HepG2 (cell line): ENCODE results near the gene HSF2BP. TPM values are rescaled to one million over a fixed set of nuclear protein-coding genes. Genes with fewer than 3 reads are reported as not detected.

Experiments
- ATAC-seq: fragments of 200-7000 bp; cut with Tn5 transposase; 3 replicates; pipeline ENCODE4 v1.9.1; 2020; ENCODE audit warnings: mild to moderate bottlenecking, moderate library complexity
- BruUV-seq: library from RNA; stranded (reverse); fragments of 400-500 nt; replicated peaks from 2 replicates; lab custom pipeline; 2021; lab: Mats Ljungman, UMichigan
- CTCF ChIA-PET: fragments of 300-600 bp; formaldehyde crosslinking; extraction: SDS; loops from one replicate; lab custom pipeline; 2021; ENCODE audit warnings: low total read pairs, inconsistent platforms, low intra/inter-chr PET ratio; lab: Yijun Ruan, JAX
- POLR2A ChIA-PET: fragments of 350-600 bp; sonication (Branson Sonifier 250); formaldehyde crosslinking; loops from one replicate; lab custom pipeline; 2020; ENCODE audit warnings: antibody characterized with exemption, inconsistent platforms; lab: Yijun Ruan, JAX
- DNase-seq: peaks from one replicate; pipeline ENCODE4 v3.0.0-alpha.2; 2015; ENCODE audit warnings: low spot score
- FAIRE-seq: peaks from 3 replicates; lab custom pipeline; 2011; peaks lifted over from hg19 to GRCh38; lab: Jason Lieb, UNC
- H2AFZ ChIP-seq: one replicate; pipeline ENCODE4 v1.6.1; 2011; ENCODE audit warnings: low read length, inconsistent platforms
- H3K27ac ChIP-seq: fragments of 300-600 bp; 3 replicates; pipeline ENCODE4 v1.8.0; 2011; ENCODE audit warnings: mixed run types, mild to moderate bottlenecking, mixed read lengths, low read length, inconsistent platforms; ENCODE audit not compliant: insufficient read depth; ENCODE audit errors: extremely low read length
- H3K27me3 ChIP-seq, 2 experiments: fragments of 200-600 bp in 1 of 2; 2 replicates in 1 of 2; 3 replicates in 1 of 2; pipeline versions ENCODE4 v1.6.0 to v1.8.0; 2011; ENCODE audit warnings: low read length in 2 of 2, mild to moderate bottlenecking in 2 of 2, moderate library complexity in 2 of 2, inconsistent platforms in 1 of 2; ENCODE audit not compliant: insufficient read depth in 2 of 2, control insufficient read depth in 1 of 2
- H3K36me3 ChIP-seq, 2 experiments: fragments of 200-600 bp in 1 of 2; replicated peaks in 1 of 2; 2 replicates in 1 of 2; 3 replicates in 1 of 2; pipeline versions ENCODE4 v1.5.1 to v1.8.0; 2011; ENCODE audit warnings: low read length in 2 of 2, inconsistent platforms in 1 of 2; ENCODE audit not compliant: insufficient read depth in 2 of 2, control insufficient read depth in 1 of 2
- H3K4me1 ChIP-seq: 2 replicates; pipeline ENCODE4 v1.5.1; 2012; ENCODE audit warnings: low read length, inconsistent platforms; ENCODE audit not compliant: insufficient read depth
- H3K4me2 ChIP-seq: 2 replicates; pipeline ENCODE4 v1.6.0; 2011; ENCODE audit warnings: low read depth, low read length, inconsistent platforms
- H3K4me3 ChIP-seq, 3 experiments: fragments of 200-600 bp in 1 of 3; sonication (generic), shearing (Covaris generic) in 1 of 3; replicated peaks in 1 of 3; 2 replicates each; pipeline ENCODE4 v1.5.1; 2011 to 2016; ENCODE audit warnings: low read length in 3 of 3, inconsistent platforms in 2 of 3, low read depth in 2 of 3, mild to moderate bottlenecking in 2 of 3, control low read depth in 1 of 3, mixed read lengths in 1 of 3; ENCODE audit not compliant: insufficient read depth in 1 of 3
- H3K79me2 ChIP-seq: one replicate; pipeline ENCODE4 v1.6.1; 2011; ENCODE audit warnings: low read length, inconsistent platforms; ENCODE audit not compliant: insufficient read depth
- H3K9ac ChIP-seq: 2 replicates; pipeline ENCODE4 v1.6.0; 2011; ENCODE audit warnings: mild to moderate bottlenecking, low read depth, low read length, inconsistent platforms; ENCODE audit not compliant: insufficient read depth
- H3K9me3 ChIP-seq: 2 replicates; pipeline ENCODE4 v1.5.1; 2012; ENCODE audit warnings: mild to moderate bottlenecking, low read length
- H4K20me1 ChIP-seq: 2 replicates; pipeline ENCODE4 v1.6.0; 2011; ENCODE audit warnings: inconsistent platforms, mild to moderate bottlenecking, low read length, moderate library complexity; ENCODE audit not compliant: insufficient read depth
- GMEB2 ChIP-seq: IDR thresholded peaks from 2 replicates; pipeline ENCODE4 v1.6.1; 2016; ENCODE audit warnings: missing biosample characterization, missing genetic modification reagents, low read depth
- MBNL3 ChIP-seq: fragments of 250-450 bp; sonication (Bioruptor Pico); conservative IDR thresholded peaks from 2 replicates; pipeline ENCODE4 v1.8.0; 2022; ENCODE audit warnings: mild to moderate bottlenecking, inconsistent platforms
- PRMT3 ChIP-seq: sonication (generic); formaldehyde crosslinking; IDR thresholded peaks from 2 replicates; pipeline ENCODE4 v1.8.1; 2022; ENCODE audit warnings: low read depth, mild to moderate bottlenecking, moderate library complexity, missing genetic modification reagents, borderline replicate concordance
- RFX1 ChIP-seq: fragments of 450-650 bp; IDR thresholded peaks from 2 replicates; pipeline ENCODE4 v1.6.1; 2017
- TBX2 ChIP-seq: sonication (generic); formaldehyde crosslinking; IDR thresholded peaks from 2 replicates; pipeline ENCODE4 v1.5.0; 2020; ENCODE audit warnings: missing genetic modification reagents, mild to moderate bottlenecking, borderline replicate concordance
- TFDP2 ChIP-seq: sonication (generic); formaldehyde crosslinking; IDR thresholded peaks from 2 replicates; pipeline ENCODE4 v1.4.0; 2020; ENCODE audit warnings: missing genetic modification reagents
- ZHX1 ChIP-seq: sonication (generic); formaldehyde crosslinking; IDR thresholded peaks from 2 replicates; pipeline ENCODE4 v1.8.1; 2022; ENCODE audit warnings: low read depth, mild to moderate bottlenecking, missing genetic modification reagents
- ZNF318 ChIP-seq: sonication (generic); formaldehyde crosslinking; IDR thresholded peaks from 2 replicates; pipeline ENCODE4 v1.4.0; 2020; ENCODE audit warnings: mild to moderate bottlenecking, missing genetic modification reagents
- ZNF33B ChIP-seq: sonication (generic); formaldehyde crosslinking; IDR thresholded peaks from 2 replicates; pipeline ENCODE4 v1.5.1; 2020; ENCODE audit warnings: mild to moderate bottlenecking, missing genetic modification reagents
- ZNF614 ChIP-seq: IDR thresholded peaks from 2 replicates; pipeline ENCODE4 v1.6.1; 2018; ENCODE audit warnings: missing biosample characterization, missing genetic modification reagents, inconsistent platforms, borderline replicate concordance
- ZNF713 ChIP-seq: sonication (generic); formaldehyde crosslinking; IDR thresholded peaks from 2 replicates; pipeline ENCODE4 v1.4.0; 2020; ENCODE audit warnings: mild to moderate bottlenecking, missing genetic modification reagents
- whole genome bisulfite sequencing: methylation state at CpG from one replicate; pipeline ENCODE4 v1.1.6; 2017; ENCODE audit warnings: low lambda C conversion rate; 5-methylcytosine and 5-hydroxymethylcytosine counted together
- in situ Hi-C: cut with HindIII; loops from 2 replicates; pipeline ENCODE4 v1.10.0; 2017; ENCODE audit warnings: low pct_unique_long_range_greater_than_20kb; ENCODE audit not compliant: extremely low pct_ligation_motif_present
- intact Hi-C: fragments of 100-400 bp; cut with micrococcal nuclease; formaldehyde crosslinking; loops from one replicate; pipeline ENCODE4 v1.10.0; 2022; ENCODE audit not compliant: unreplicated experiment
- polyA plus RNA-seq, 8 experiments: library from polyadenylated mRNA; depleted of rRNA in 3 of 8; stranded (reverse) in 7 of 8; unstranded in 1 of 8; fragments of >200 nt; fragmentation: Illumina TruSeq in 4 of 8; extraction: Trizol in 4 of 8; gene quantifications; 2 replicates each; pipeline versions ENCODE4 v1.2.1 to v1.2.3, GENCODE V29; 2011 to 2016; ENCODE audit warnings: low read depth in 4 of 8, missing spikeins in 1 of 8, mixed read lengths in 1 of 8; ENCODE audit not compliant: insufficient read depth in 1 of 8
- total RNA-seq, 5 experiments: library from RNA; depleted of rRNA; stranded (reverse); fragments of >200 nt; fragmentation: Illumina TruSeq; extraction: Trizol; gene quantifications; 2 replicates each; pipeline ENCODE4 v1.2.3, GENCODE V29; 2016; ENCODE audit warnings: low read depth in 1 of 5

The HSF2BP gene
- total and polyA plus RNA-seq, 2 of the 13 experiments (the other 11 are each of a cell fraction or from before 2014, with no cell fraction given), result 0.67 to 2.2 TPM

- Histone ChIP-seq H3K27ac (no peak overlapping the region), H3K27me3 (no peaks in the 10 kb centered on the region; a peak in 1 of 5 replicates), H3K79me2 (no peaks in the 10 kb centered on the region), H4K20me1 (no peaks in the 10 kb centered on the region), H3K4me2 (no peak overlapping the region), H3K4me3 (no peak overlapping the region), H3K9ac (no peak overlapping the region), H3K9me3 (no peaks in the 10 kb centered on the region), H3K4me1 (peaks cover 33% of the 10 kb centered on the region), H2AFZ (no peak overlapping the region), H3K36me3 (no peaks in the 10 kb centered on the region)
- intact Hi-C loops, result no loop called here
- ChIA-PET POLR2A (no interaction called here), CTCF (no interaction called here)
- ATAC-seq (no peak), DNase-seq (no peak), FAIRE-seq (no peak)
- in situ Hi-C loops, result no loop called here
- no TSS peak for BruUV-seq
- 82% methylated on average over 5 of the region's 5 CpGs for WGBS
- TF ChIP-seq RFX1, result no peak
- no peak for TF ChIP-seq ZNF33B (CRISPR knock-in tag)
- no peak for TF ChIP-seq MBNL3 (CRISPR knock-in tag)
- no peak for TF ChIP-seq TBX2 (CRISPR knock-in tag)
- no peak for TF ChIP-seq TFDP2 (CRISPR knock-in tag)
- TF ChIP-seq PRMT3 (CRISPR knock-in tag), result no peak
- no peak for TF ChIP-seq ZHX1 (CRISPR knock-in tag)
- TF ChIP-seq ZNF713 (CRISPR knock-in tag), result no peak
- no peak for TF ChIP-seq ZNF614 (CRISPR knock-in tag)
- TF ChIP-seq GMEB2 (CRISPR knock-in tag), result no peak
- TF ChIP-seq ZNF318, result no peak
These were observed 59.6 kb downstream of the HSF2BP start for GRCh38 chr21:43599728-43600127.
